H9 (cell line): ENCODE measurements around the gene CRP. TPM values are rescaled to one million over a fixed set of nuclear protein-coding genes. Genes with fewer than 3 reads are reported as not detected.

Experiments used
- DNase-seq: peaks from one replicate; pipeline ENCODE4 v3.0.0-alpha.2; 2017
- H2AFZ ChIP-seq: one replicate; pipeline ENCODE4 v1.6.1; 2013; ENCODE audit warnings: mild to moderate bottlenecking, low read length, control low read depth, moderate library complexity
- H2AK5ac ChIP-seq: 2 replicates; pipeline ENCODE4 v1.6.1; 2013; ENCODE audit warnings: low read length, control low read depth, mixed read lengths; ENCODE audit not compliant: insufficient read length
- H2BK120ac ChIP-seq: one replicate; pipeline ENCODE4 v1.6.1; 2013; ENCODE audit warnings: low read depth, mild to moderate bottlenecking, low read length, control low read depth, inconsistent platforms; ENCODE audit not compliant: poor library complexity, severe bottlenecking
- H2BK12ac ChIP-seq: 2 replicates; pipeline ENCODE4 v1.6.1; 2013; ENCODE audit warnings: low read length, control low read depth, mixed read lengths, low read depth; ENCODE audit not compliant: insufficient read length
- H2BK15ac ChIP-seq: 2 replicates; pipeline ENCODE4 v1.6.1; 2013; ENCODE audit warnings: low read depth, low read length, control low read depth
- H2BK20ac ChIP-seq: one replicate; pipeline ENCODE4 v1.6.1; 2013; ENCODE audit warnings: low read depth, mild to moderate bottlenecking, low read length, control low read depth, inconsistent platforms; ENCODE audit not compliant: poor library complexity, severe bottlenecking
- H2BK5ac ChIP-seq: 2 replicates; pipeline ENCODE4 v1.6.1; 2013; ENCODE audit warnings: low read length, control low read depth, mixed read lengths; ENCODE audit not compliant: insufficient read length
- H3K14ac ChIP-seq: 2 replicates; pipeline ENCODE4 v1.6.1; 2013; ENCODE audit warnings: low read length, control low read depth; ENCODE audit not compliant: insufficient read depth
- H3K18ac ChIP-seq: 2 replicates; pipeline ENCODE4 v1.6.1; 2013; ENCODE audit warnings: low read depth, mild to moderate bottlenecking, mixed read lengths, low read length, control low read depth; ENCODE audit not compliant: insufficient read length
- H3K23ac ChIP-seq: 2 replicates; pipeline ENCODE4 v1.6.1; 2013; ENCODE audit warnings: low read length, control low read depth, mixed read lengths, low read depth; ENCODE audit not compliant: insufficient read length
- H3K23me2 ChIP-seq: 2 replicates; pipeline ENCODE4 v1.6.1; 2013; ENCODE audit warnings: low read depth, mild to moderate bottlenecking, mixed read lengths, low read length, control low read depth; ENCODE audit not compliant: insufficient read length, poor library complexity, severe bottlenecking
- H3K27ac ChIP-seq: 2 replicates; pipeline ENCODE4 v1.5.1; 2013; ENCODE audit warnings: low read length, control low read depth, mixed read lengths, low read depth; ENCODE audit not compliant: insufficient read length
- H3K27me3 ChIP-seq: 2 replicates; pipeline ENCODE4 v1.6.1; 2013; ENCODE audit warnings: low read length, control low read depth, inconsistent platforms; ENCODE audit not compliant: insufficient read depth
- H3K4ac ChIP-seq: 2 replicates; pipeline ENCODE4 v1.6.1; 2013; ENCODE audit warnings: low read depth, mild to moderate bottlenecking, control low read depth, inconsistent platforms, low read length, moderate library complexity
- H3K4me1 ChIP-seq: 2 replicates; pipeline ENCODE4 v1.6.1; 2013; ENCODE audit warnings: low read length, control low read depth, inconsistent platforms; ENCODE audit not compliant: insufficient read depth
- H3K4me2 ChIP-seq: 2 replicates; pipeline ENCODE4 v1.6.1; 2013; ENCODE audit warnings: low read length, control low read depth, mixed read lengths; ENCODE audit not compliant: insufficient read length, insufficient read depth
- H3K56ac ChIP-seq: 2 replicates; pipeline ENCODE4 v1.6.1; 2013; ENCODE audit warnings: low read depth, mild to moderate bottlenecking, mixed read lengths, low read length, control low read depth; ENCODE audit not compliant: insufficient read length
- H3K79me1 ChIP-seq: 2 replicates; pipeline ENCODE4 v1.6.1; 2013; ENCODE audit warnings: low read depth, mild to moderate bottlenecking, moderate library complexity, low read length, control low read depth, inconsistent platforms; ENCODE audit not compliant: insufficient read depth, poor library complexity, severe bottlenecking
- H3K79me2 ChIP-seq: 2 replicates; pipeline ENCODE4 v1.6.1; 2013; ENCODE audit warnings: low read length, control low read depth, inconsistent platforms; ENCODE audit not compliant: insufficient read depth
- H3K9ac ChIP-seq: 2 replicates; pipeline ENCODE4 v1.6.1; 2013; ENCODE audit warnings: low read length, control low read depth, mixed read lengths; ENCODE audit not compliant: insufficient read length; ENCODE audit errors: extremely low read depth
- H3K9me3 ChIP-seq: one replicate; pipeline ENCODE4 v1.6.1; 2013; ENCODE audit warnings: low read depth, low read length, inconsistent platforms; ENCODE audit not compliant: control insufficient read depth
- H3T11ph ChIP-seq: one replicate; pipeline ENCODE4 v1.6.1; 2013; ENCODE audit warnings: mild to moderate bottlenecking, low read length, control low read depth, inconsistent platforms
- H4K20me1 ChIP-seq: one replicate; pipeline ENCODE4 v1.6.1; 2013; ENCODE audit not compliant: control insufficient read depth, insufficient read length, insufficient read depth
- H4K5ac ChIP-seq: 2 replicates; pipeline ENCODE4 v1.6.1; 2013; ENCODE audit warnings: low read depth, mild to moderate bottlenecking, mixed read lengths, low read length, control low read depth; ENCODE audit not compliant: insufficient read length
- H4K8ac ChIP-seq: replicated peaks from 2 replicates; pipeline ENCODE4 v1.6.1; 2013; ENCODE audit warnings: low read length, control low read depth, mixed read lengths, low read depth; ENCODE audit not compliant: insufficient read length
- H4K91ac ChIP-seq: 2 replicates; pipeline ENCODE4 v1.6.1; 2013; ENCODE audit warnings: low read depth, mild to moderate bottlenecking, moderate library complexity, mixed read lengths, low read length, control low read depth; ENCODE audit not compliant: insufficient read length
- H3K27ac Mint-ChIP-seq, 3 experiments: 2 replicates in 2 of 3; 3 replicates in 1 of 3; pipeline ENCODE4 v1.8.0; 2020 to 2021; ENCODE audit warnings: mixed read lengths in 3 of 3, mild to moderate bottlenecking in 1 of 3, moderate library complexity in 1 of 3
- H3K27me3 Mint-ChIP-seq: 2 replicates; pipeline ENCODE4 v1.8.0; 2021; ENCODE audit warnings: low read depth, mild to moderate bottlenecking, moderate library complexity, mixed read lengths
- H3K36me3 Mint-ChIP-seq, 3 experiments: 2 replicates in 2 of 3; 3 replicates in 1 of 3; pipeline ENCODE4 v1.8.0; 2020 to 2021; ENCODE audit warnings: low read depth in 3 of 3, mixed read lengths in 3 of 3; ENCODE audit not compliant: insufficient read depth in 1 of 3
- H3K4me1 Mint-ChIP-seq, 2 experiments: 2 replicates each; pipeline ENCODE4 v1.8.0; 2020; ENCODE audit warnings: mixed read lengths in 2 of 2
- H3K4me3 Mint-ChIP-seq, 2 experiments: 2 replicates in 1 of 2; 3 replicates in 1 of 2; pipeline ENCODE4 v1.8.0; 2020 to 2021; ENCODE audit warnings: mild to moderate bottlenecking in 2 of 2, mixed read lengths in 2 of 2, moderate library complexity in 1 of 2
- H3K9me3 Mint-ChIP-seq, 2 experiments: 2 replicates in 1 of 2; 3 replicates in 1 of 2; pipeline ENCODE4 v1.8.0; 2020; ENCODE audit warnings: mild to moderate bottlenecking in 2 of 2, mixed read lengths in 2 of 2, moderate library complexity in 1 of 2
- CTCF ChIP-seq: fragments of 200-600 bp; sonication (generic); conservative IDR thresholded peaks from 3 replicates; pipeline ENCODE4 v1.8.0; 2021; ENCODE audit warnings: antibody characterized with exemption, mild to moderate bottlenecking
- WGBS: extraction: QIAGEN DNeasy Blood & Tissue Kit; methylation state at CpG from one replicate; pipeline ENCODE4 v1.1.7; 2013; ENCODE audit warnings: missing lambda C conversion rate, low lambda C conversion rate, mixed read lengths; ENCODE audit not compliant: insufficient read length; ENCODE audit errors: extremely low coverage; 5-methylcytosine and 5-hydroxymethylcytosine counted together
- total RNA-seq: library from RNA; stranded (reverse); gene quantifications from 2 replicates; pipeline ENCODE4 v1.2.1, GENCODE V29; 2021

Gene CRP
- total RNA-seq, 1 experiment from 2014 or later: not detected

GRCh38 chr1:159663552-159663951 is 50.8 kb downstream of the CRP start:
- H3K23me2 ChIP-seq: no peaks in the 10 kb centered on the region
- no peak overlapping the region for H2BK15ac ChIP-seq
- no peak overlapping the region for H3K56ac ChIP-seq
- no peaks in the 10 kb centered on the region for H4K20me1 ChIP-seq
- H3K9me3 ChIP-seq: no peaks in the 10 kb centered on the region
- Mint-ChIP-seq H3K27me3 (peaks cover 4% of the 10 kb centered on the region), H3K9me3 (peaks cover 0 to 22% of the 10 kb centered on the region in 2 experiments; a peak in 2 of 5 replicates), H3K27ac (no peak overlapping the region), H3K4me1 (no peaks in the 10 kb centered on the region), H3K4me3 (no peak overlapping the region), H3K36me3 (peaks cover 0 to 5% (median 1%) of the 10 kb centered on the region in 3 experiments; a peak in 2 of 7 replicates)
- no peak overlapping the region for H2BK5ac ChIP-seq
- WGBS: no CpG with 5 or more reads among the region's 2 CpGs
- H3K9ac ChIP-seq: no peak overlapping the region
- no peak overlapping the region for H3K27ac ChIP-seq
- no peaks in the 10 kb centered on the region for H3K79me2 ChIP-seq
- no peak overlapping the region for H3K23ac ChIP-seq
- no peak for DNase-seq
- H2AFZ ChIP-seq: no peak overlapping the region
- no peak overlapping the region for H3T11ph ChIP-seq
- H2BK120ac ChIP-seq: no peak overlapping the region
- no peak overlapping the region for H3K18ac ChIP-seq
- H4K91ac ChIP-seq: no peak overlapping the region
- H4K5ac ChIP-seq: no peak overlapping the region
- no peak overlapping the region for H3K14ac ChIP-seq
- H3K27me3 ChIP-seq: no peaks in the 10 kb centered on the region
- H2BK12ac ChIP-seq: no peak overlapping the region
- no peak overlapping the region for H2BK20ac ChIP-seq
- no peak overlapping the region for H3K4me2 ChIP-seq
- no peak overlapping the region for H3K4ac ChIP-seq
- no peaks in the 10 kb centered on the region for H3K79me1 ChIP-seq
- no peaks in the 10 kb centered on the region for H3K4me1 ChIP-seq
- no peak overlapping the region for H4K8ac ChIP-seq
- no peak for TF ChIP-seq CTCF
- H2AK5ac ChIP-seq: no peak overlapping the region

Other genes with a start within 250 kb of the CRP start
- not detected in 2 replicates for gene OR10J5, start 178.6 kb downstream of the CRP start, total RNA-seq
- not detected in 2 replicates for gene APCS, start 126.8 kb downstream of the CRP start, total RNA-seq
- 25.0 and 27.3 TPM in 2 replicates for gene DUSP23, start 66.4 kb upstream of the CRP start, total RNA-seq
- not detected in 2 replicates for gene FCRL6, start 87.8 kb upstream of the CRP start, total RNA-seq
- gene SLAMF8, start 112.3 kb upstream of the CRP start, total RNA-seq: not detected in 2 replicates
- not detected in 2 replicates for gene VSIG8, start 148.1 kb upstream of the CRP start, total RNA-seq
- 0.53 and 0.85 TPM in 2 replicates for gene CFAP45, start 185.6 kb upstream of the CRP start, total RNA-seq
- gene TAGLN2, start 210.9 kb upstream of the CRP start, total RNA-seq: 76.7 and 80.5 TPM in 2 replicates
- 11.3 and 12.3 TPM in 2 replicates for gene IGSF9, start 231.0 kb upstream of the CRP start, total RNA-seq
- not detected in 2 replicates for gene SLAMF9, start 239.6 kb upstream of the CRP start, total RNA-seq